ENCODE data around the gene IER3IP1. TPM values are rescaled to one million over a fixed set of nuclear protein-coding genes. Genes with fewer than 3 reads are reported as not detected.

IER3IP1 gene
- total RNA-seq, 4 donors from 2014 or later: 2.2 to 11.6 (median 5.8) TPM

- 92 to 95% methylated on average over 4 of the region's 4 CpGs for WGBS, 2 donors (ENCODE audit: low coverage in 1 of 2)
- no peak overlapping the region for H3K4me3 ChIP-seq
These were observed 32.2 kb downstream of the IER3IP1 start for GRCh38 chr18:47143899-47144485.

GRCh38 chr18:47143153-47143552, 33.0 kb downstream of the IER3IP1 start:
- Histone ChIP-seq H3K4me3 (no peak overlapping the region), H3K9me3 (no peaks in the 10 kb centered on the region), H3K36me3 (no peaks in the 10 kb centered on the region), H3K4me1 (no peaks in the 10 kb centered on the region), H3K27ac (no peak overlapping the region), H3K27me3 (no peaks in the 10 kb centered on the region)
- 96% methylated on average over 5 of the region's 5 CpGs; no CpG with 5 or more reads in 1 of the 2 donors for WGBS, 2 donors (ENCODE audit: low coverage in 1 of 2)
- intact Hi-C loops (cut with DNase I; ENCODE audit: low total_unique reads) (no loop called here), in situ Hi-C loops (cut with MboI; ENCODE audit: low pct_ligation_motif_present in 1 of 4, low pct_unique_long_range_greater_than_20kb in 1 of 4, low sequenced_read_pairs in 3 of 4) (no loop called here)
- no peak for TF ChIP-seq POLR2AphosphoS5 (IDR thresholded peaks at IDR 0.05)
- no peak for TF ChIP-seq EP300 (IDR thresholded peaks at IDR 0.05; ENCODE audit: low read depth)
- no peak for TF ChIP-seq CTCF (IDR thresholded peaks at IDR 0.05)
- no peak for TF ChIP-seq POLR2A (IDR thresholded peaks at IDR 0.05)
- no peak for DNase-seq

More at GRCh38 chr18:47143899-47144485, 32.2 kb downstream of the IER3IP1 start:
- H3K9me3 ChIP-seq: no peaks in the 10 kb centered on the region
- no peak for TF ChIP-seq EP300 (IDR thresholded peaks at IDR 0.05; ENCODE audit: low read depth)
- no peaks in the 10 kb centered on the region for H3K36me3 ChIP-seq
- H3K4me1 ChIP-seq: peaks cover 2 to 8% (median 6%) of the 10 kb centered on the region in 4 donors
- in situ Hi-C loops (cut with MboI; ENCODE audit: low pct_ligation_motif_present in 1 of 4, low pct_unique_long_range_greater_than_20kb in 1 of 4, low sequenced_read_pairs in 3 of 4) (no loop called here), intact Hi-C loops (cut with DNase I; ENCODE audit: low total_unique reads) (no loop called here)
- no peak overlapping the region for H3K27ac ChIP-seq
- no peak for DNase-seq
- no peaks in the 10 kb centered on the region for H3K27me3 ChIP-seq

GRCh38 chr18:47141289-47141688, 34.9 kb downstream of the IER3IP1 start:
- no peak for TF ChIP-seq CTCF (IDR thresholded peaks at IDR 0.05)
- TF ChIP-seq POLR2AphosphoS5 (IDR thresholded peaks at IDR 0.05): no peak
- no peak for TF ChIP-seq EP300 (IDR thresholded peaks at IDR 0.05; ENCODE audit: low read depth)
- TF ChIP-seq POLR2A (IDR thresholded peaks at IDR 0.05): no peak
- Histone ChIP-seq H3K4me3 (no peak overlapping the region), H3K27me3 (no peaks in the 10 kb centered on the region), H3K27ac (no peak overlapping the region), H3K9me3 (no peaks in the 10 kb centered on the region), H3K4me1 (no peaks in the 10 kb centered on the region), H3K36me3 (peaks cover 0 to under 1% (median 0%) of the 10 kb centered on the region in 4 donors)
- intact Hi-C loops (cut with DNase I; ENCODE audit: low total_unique reads) (no loop called here), in situ Hi-C loops (cut with MboI; ENCODE audit: low pct_ligation_motif_present in 1 of 4, low pct_unique_long_range_greater_than_20kb in 1 of 4, low sequenced_read_pairs in 3 of 4) (no loop called here)
- no peak for DNase-seq

GRCh38 chr18:47121146-47121545, 55.0 kb downstream of the IER3IP1 start:
- in situ Hi-C loops (cut with MboI; ENCODE audit: low pct_ligation_motif_present in 1 of 4, low pct_unique_long_range_greater_than_20kb in 1 of 4, low sequenced_read_pairs in 3 of 4): no loop called here
- Histone ChIP-seq H3K27ac (no peak overlapping the region), H3K4me1 (no peaks in the 10 kb centered on the region), H3K4me3 (no peak overlapping the region), H3K27me3 (no peaks in the 10 kb centered on the region), H3K9me3 (no peaks in the 10 kb centered on the region), H3K36me3 (peaks cover 0 to 4% (median 2%) of the 10 kb centered on the region in 4 donors)
- 87 to 100% methylated on average over 3 of the region's 3 CpGs for WGBS, 2 donors (ENCODE audit: low coverage in 1 of 2)
- DNase-seq: no peak
- TF ChIP-seq CTCF (IDR thresholded peaks at IDR 0.05) (no peak), POLR2AphosphoS5 (IDR thresholded peaks at IDR 0.05) (no peak), EP300 (IDR thresholded peaks at IDR 0.05; ENCODE audit: low read depth) (no peak), POLR2A (IDR thresholded peaks at IDR 0.05) (no peak)
- intact Hi-C loops (cut with DNase I; ENCODE audit: low total_unique reads): no loop called here

GRCh38 chr18:47120428-47120827, 55.7 kb downstream of the IER3IP1 start:
- Histone ChIP-seq H3K9me3 (no peaks in the 10 kb centered on the region), H3K4me1 (no peaks in the 10 kb centered on the region), H3K27me3 (no peaks in the 10 kb centered on the region), H3K4me3 (no peak overlapping the region), H3K36me3 (peaks cover 0 to 7% (median 2%) of the 10 kb centered on the region in 4 donors), H3K27ac (no peak overlapping the region)
- intact Hi-C loops (cut with DNase I; ENCODE audit: low total_unique reads) (no loop called here), in situ Hi-C loops (cut with MboI; ENCODE audit: low pct_ligation_motif_present in 1 of 4, low pct_unique_long_range_greater_than_20kb in 1 of 4, low sequenced_read_pairs in 3 of 4) (no loop called here)
- TF ChIP-seq CTCF (IDR thresholded peaks at IDR 0.05): no peak
- no peak for TF ChIP-seq POLR2A (IDR thresholded peaks at IDR 0.05)
- no peak for TF ChIP-seq POLR2AphosphoS5 (IDR thresholded peaks at IDR 0.05)
- TF ChIP-seq EP300 (IDR thresholded peaks at IDR 0.05; ENCODE audit: low read depth): no peak
- DNase-seq: no peak
- 77 to 85% methylated on average over 2 to 4 of the region's 4 CpGs for WGBS, 2 donors (ENCODE audit: low coverage in 1 of 2)
